Suprapubic skin (tissue), 4 donors: ENCODE measurements around the gene ARL4D. TPM values are rescaled to one million over a fixed set of nuclear protein-coding genes. Genes with fewer than 3 reads are reported as not detected.
"Not testable (repeated sequence)": the region's sequence is repeated elsewhere in the genome, so short reads cannot be mapped to it uniquely, and the experiment has no call there.

Experiments used
- DNase-seq, 2 donors: peaks; one replicate each; pipeline ENCODE4 v3.0.0-alpha.2; 2019; ENCODE audit warnings: low spot score in 2 of 2
- H3K27ac ChIP-seq: fragments of 200-600 bp; sonication (generic); one replicate; pipeline ENCODE4 v1.5.1; 2019
- H3K27me3 ChIP-seq: fragments of 200-600 bp; sonication (generic); one replicate; pipeline ENCODE4 v1.5.1; 2019
- H3K36me3 ChIP-seq: fragments of 200-600 bp; sonication (generic); one replicate; pipeline ENCODE4 v1.5.1; 2019
- H3K4me1 ChIP-seq: fragments of 200-600 bp; sonication (generic); one replicate; pipeline ENCODE4 v1.5.1; 2019
- H3K4me3 ChIP-seq: fragments of 200-600 bp; sonication (generic); one replicate; pipeline ENCODE4 v1.5.1; 2019; ENCODE audit warnings: mild to moderate bottlenecking
- H3K9me3 ChIP-seq: fragments of 200-600 bp; sonication (generic); one replicate; pipeline ENCODE4 v1.5.1; 2019
- EP300 ChIP-seq: sonication (generic); formaldehyde crosslinking; IDR thresholded peaks from one replicate; pipeline ENCODE4 v1.6.1; 2017; ENCODE audit warnings: antibody characterized with exemption
- POLR2A ChIP-seq, 2 donors: fragments of 450-650 bp; IDR thresholded peaks; one replicate each; pipeline ENCODE4 v1.6.1; 2017; ENCODE audit warnings: antibody characterized with exemption in 2 of 2, mild to moderate bottlenecking in 2 of 2, moderate library complexity in 2 of 2
- POLR2AphosphoS5 ChIP-seq, 3 donors: sonication (generic); formaldehyde crosslinking; IDR thresholded peaks; one replicate each; pipeline ENCODE4 v1.6.1; 2017; ENCODE audit warnings: antibody characterized with exemption in 3 of 3
- WGBS: methylation state at CpG from one replicate; pipeline ENCODE4 v1.1.5; 2018; 5-methylcytosine and 5-hydroxymethylcytosine counted together
- total RNA-seq, 4 donors: library from RNA; depleted of rRNA; stranded (reverse); fragments of >200 nt; gene quantifications; one replicate each; pipeline ENCODE4 v1.1.0, GENCODE V29; 2016
- TF ChIP-seq, protein P1 (sequence below), 2 donors: fragments of 200-600 bp in 1 of 2; fragments of 450-650 bp in 1 of 2; sonication (generic) in 1 of 2; IDR thresholded peaks; one replicate each; pipeline ENCODE4 v1.5.1; 2016 to 2019; ENCODE audit warnings: antibody characterized with exemption in 2 of 2, mild to moderate bottlenecking in 1 of 2, moderate library complexity in 1 of 2

ARL4D gene
- total RNA-seq, 4 donors from 2014 or later, result 26.7 to 50.9 (median 32.2) TPM

DNA sequence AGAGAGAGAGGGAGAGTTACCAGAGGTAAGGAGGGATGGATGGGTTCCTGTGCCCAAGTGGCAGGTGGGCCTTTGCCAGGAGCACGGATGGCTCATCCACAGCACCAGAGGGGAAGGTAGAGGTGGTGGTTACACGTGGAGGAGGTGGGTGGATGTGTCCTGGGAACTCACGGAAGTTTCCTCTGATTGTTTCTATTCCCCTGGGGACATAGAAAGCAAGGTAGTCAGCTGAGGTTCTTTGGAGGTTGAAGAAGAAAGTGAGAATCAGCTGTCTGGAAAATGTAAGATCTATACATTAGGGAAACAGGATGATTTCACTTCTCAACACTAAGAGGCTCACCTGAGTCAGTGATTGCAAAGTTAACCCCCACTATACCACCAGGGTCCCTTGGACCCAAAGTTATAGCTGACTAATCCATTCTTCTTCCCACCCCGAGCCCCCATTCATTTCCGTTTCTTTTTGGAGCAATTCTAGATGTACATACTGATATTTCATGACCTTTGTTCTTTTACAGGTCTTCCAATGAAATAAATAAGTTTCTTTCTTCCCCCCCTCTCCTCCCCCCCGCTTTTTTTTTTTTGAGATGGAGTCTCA is 27.5 kb upstream of the ARL4D start:
- H3K27me3 ChIP-seq, result no peaks in the 10 kb centered on the region
- H3K27ac ChIP-seq, result no peak overlapping the region
- DNase-seq, result no peak
- WGBS, result 63% methylated on average over 6 of the region's 6 CpGs
- no peaks in the 10 kb centered on the region for H3K9me3 ChIP-seq
- H3K4me1 ChIP-seq, result peaks cover 23% of the 10 kb centered on the region
- TF ChIP-seq, protein P1, sequence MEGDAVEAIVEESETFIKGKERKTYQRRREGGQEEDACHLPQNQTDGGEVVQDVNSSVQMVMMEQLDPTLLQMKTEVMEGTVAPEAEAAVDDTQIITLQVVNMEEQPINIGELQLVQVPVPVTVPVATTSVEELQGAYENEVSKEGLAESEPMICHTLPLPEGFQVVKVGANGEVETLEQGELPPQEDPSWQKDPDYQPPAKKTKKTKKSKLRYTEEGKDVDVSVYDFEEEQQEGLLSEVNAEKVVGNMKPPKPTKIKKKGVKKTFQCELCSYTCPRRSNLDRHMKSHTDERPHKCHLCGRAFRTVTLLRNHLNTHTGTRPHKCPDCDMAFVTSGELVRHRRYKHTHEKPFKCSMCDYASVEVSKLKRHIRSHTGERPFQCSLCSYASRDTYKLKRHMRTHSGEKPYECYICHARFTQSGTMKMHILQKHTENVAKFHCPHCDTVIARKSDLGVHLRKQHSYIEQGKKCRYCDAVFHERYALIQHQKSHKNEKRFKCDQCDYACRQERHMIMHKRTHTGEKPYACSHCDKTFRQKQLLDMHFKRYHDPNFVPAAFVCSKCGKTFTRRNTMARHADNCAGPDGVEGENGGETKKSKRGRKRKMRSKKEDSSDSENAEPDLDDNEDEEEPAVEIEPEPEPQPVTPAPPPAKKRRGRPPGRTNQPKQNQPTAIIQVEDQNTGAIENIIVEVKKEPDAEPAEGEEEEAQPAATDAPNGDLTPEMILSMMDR (IDR thresholded peaks at IDR 0.05), result no peak
- TF ChIP-seq POLR2AphosphoS5 (IDR thresholded peaks at IDR 0.05), result no peak
- TF ChIP-seq POLR2A (IDR thresholded peaks at IDR 0.05), result no peak
- TF ChIP-seq EP300, result no peak
- H3K4me3 ChIP-seq, result no peak overlapping the region
- no peaks in the 10 kb centered on the region for H3K36me3 ChIP-seq

DNA sequence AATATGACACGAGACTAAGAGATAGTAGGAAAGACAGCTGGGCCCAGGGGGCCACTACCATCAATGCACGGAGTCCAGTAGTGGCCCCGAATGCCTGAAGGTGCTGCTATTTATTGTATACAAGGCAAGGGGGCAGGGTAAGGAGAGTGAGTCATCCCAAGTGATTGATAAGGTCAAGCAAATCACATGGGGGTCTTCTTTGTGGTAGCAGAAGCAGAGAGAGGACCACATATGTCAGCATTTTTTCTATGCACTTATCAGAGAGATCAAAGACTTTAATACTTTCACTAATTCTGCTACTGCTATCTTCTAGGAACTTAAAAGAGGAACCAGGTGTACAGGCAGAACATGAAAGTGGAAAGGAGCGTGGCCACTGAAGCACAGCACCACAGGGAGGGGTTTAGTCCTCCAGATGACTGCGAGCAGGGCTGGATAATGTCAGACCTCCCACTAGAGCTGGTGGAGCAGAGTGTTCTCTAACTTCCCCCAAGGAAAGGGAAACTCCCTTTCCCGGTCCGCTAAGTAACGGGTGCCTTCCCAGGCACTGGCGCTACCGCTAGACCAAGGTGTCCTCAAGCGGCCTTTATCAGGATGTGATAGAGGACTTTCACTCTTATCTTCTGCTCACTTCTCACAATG is 26.4 kb upstream of the ARL4D start:
- TF ChIP-seq POLR2AphosphoS5 (IDR thresholded peaks at IDR 0.05) (no peak), POLR2A (IDR thresholded peaks at IDR 0.05) (no peak), EP300 (no peak)
- TF ChIP-seq, protein P1 (IDR thresholded peaks at IDR 0.05), result no peak
- 67% methylated on average over 11 of the region's 11 CpGs for WGBS
- DNase-seq, result peak in 1 of 2 donors; percentile 52

DNA sequence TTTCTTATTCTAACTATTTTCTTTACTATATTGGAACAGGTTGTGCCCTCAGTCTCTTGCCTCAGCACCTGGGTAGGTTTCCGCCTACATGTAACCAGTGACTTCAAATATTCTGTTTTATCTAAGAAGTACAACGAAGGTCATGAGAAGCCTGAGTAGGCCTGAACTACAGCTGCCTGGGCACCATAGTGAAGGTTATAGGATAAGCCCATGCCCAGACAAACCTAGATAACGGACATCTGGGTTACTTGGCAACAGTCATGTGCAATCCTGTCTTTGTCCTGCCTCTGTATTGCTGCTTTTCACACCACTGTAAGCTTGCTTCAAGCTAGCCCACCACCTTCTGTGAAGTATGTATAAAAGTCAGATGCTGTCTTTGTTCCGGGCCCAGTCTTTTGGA is 25.4 kb upstream of the ARL4D start:
- peak in 1 of 2 donors; percentile 24 for DNase-seq
- no peak overlapping the region for H3K4me3 ChIP-seq
- no peaks in the 10 kb centered on the region for H3K9me3 ChIP-seq
- 93% methylated on average over 4 of the region's 4 CpGs for WGBS
- TF ChIP-seq, protein P1 (IDR thresholded peaks at IDR 0.05), result no peak
- TF ChIP-seq POLR2AphosphoS5 (IDR thresholded peaks at IDR 0.05) (no peak), POLR2A (IDR thresholded peaks at IDR 0.05) (no peak), EP300 (no peak)
- no peaks in the 10 kb centered on the region for H3K27me3 ChIP-seq
- no peak overlapping the region for H3K27ac ChIP-seq
- H3K36me3 ChIP-seq, result no peaks in the 10 kb centered on the region
- H3K4me1 ChIP-seq, result peaks cover 16% of the 10 kb centered on the region

More for the DNA sequence above, 26.4 kb upstream of the ARL4D start:
- Histone ChIP-seq H3K4me1 (peaks cover 21% of the 10 kb centered on the region), H3K27me3 (no peaks in the 10 kb centered on the region), H3K4me3 (no peak overlapping the region), H3K27ac (no peak overlapping the region), H3K36me3 (no peaks in the 10 kb centered on the region), H3K9me3 (no peaks in the 10 kb centered on the region)

DNA sequence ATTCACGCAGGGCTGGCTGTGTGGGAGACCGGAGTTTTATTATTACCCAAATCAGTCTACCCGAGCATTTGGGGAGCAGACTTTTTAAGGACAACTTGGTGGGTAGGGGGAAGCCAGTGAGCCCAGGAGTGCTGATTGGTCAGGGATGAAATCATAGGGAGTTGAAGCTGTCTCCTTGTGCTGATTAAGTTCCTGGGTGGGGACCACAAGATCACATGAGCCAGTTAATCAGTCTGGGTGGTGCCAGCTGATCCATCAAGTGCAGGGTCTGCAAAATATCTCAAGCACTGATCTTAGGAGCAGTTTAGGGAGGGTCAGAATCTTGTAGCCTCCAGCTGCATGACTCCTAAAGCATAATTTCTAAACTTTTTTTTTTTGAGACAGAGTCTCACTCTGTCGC is 22.9 kb upstream of the ARL4D start:
- not testable (repeated sequence) for H3K4me1 ChIP-seq, H3K27ac ChIP-seq, H3K4me3 ChIP-seq, H3K27me3 ChIP-seq, H3K9me3 ChIP-seq, H3K36me3 ChIP-seq
- DNase-seq, result peak in 1 of 2 donors; percentile 18
- whole genome bisulfite sequencing, result 94% methylated on average over 4 of the region's 4 CpGs

DNA sequence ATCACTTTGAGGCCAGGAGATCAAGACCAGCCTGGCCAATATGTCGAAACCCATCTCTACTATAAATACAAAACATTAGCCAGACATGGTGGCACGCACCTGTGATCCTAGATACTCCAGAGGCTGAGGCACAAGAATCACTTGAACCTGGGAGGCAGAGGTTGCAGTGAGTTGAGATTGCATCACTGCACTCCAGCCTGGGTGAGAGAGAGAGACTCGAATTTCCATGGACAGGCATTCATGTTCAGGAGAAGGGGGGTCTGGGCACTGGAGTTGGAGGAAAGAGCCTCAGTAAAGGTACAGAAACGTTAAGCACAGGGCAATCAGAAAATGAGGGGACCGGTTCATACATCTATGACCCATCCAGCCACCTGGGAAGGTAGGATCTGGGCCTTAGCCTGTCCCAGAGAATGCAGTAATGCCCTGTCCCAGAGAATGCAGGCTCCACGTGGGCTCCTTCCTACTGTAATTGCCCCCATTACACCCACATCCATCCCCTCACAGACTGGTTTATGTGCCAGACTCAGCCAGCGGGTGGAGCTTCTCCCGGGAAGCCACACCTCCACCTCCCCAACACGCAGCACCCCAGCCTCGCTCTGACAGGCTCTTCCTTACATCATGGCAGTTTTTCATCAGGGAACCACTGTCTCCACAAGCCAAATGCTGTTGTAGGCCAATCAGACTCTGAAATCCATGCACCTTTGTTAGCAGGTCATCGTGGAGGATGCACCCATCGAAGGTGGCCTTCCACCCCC is 21.6 kb upstream of the ARL4D start:
- no peaks in the 10 kb centered on the region for H3K27me3 ChIP-seq
- no peaks in the 10 kb centered on the region for H3K9me3 ChIP-seq
- TF ChIP-seq EP300 (no peak), POLR2A (IDR thresholded peaks at IDR 0.05) (no peak), POLR2AphosphoS5 (IDR thresholded peaks at IDR 0.05) (no peak)
- TF ChIP-seq, protein P1 (IDR thresholded peaks at IDR 0.05), result no peak
- peak in 1 of 2 donors; percentile 48 for DNase-seq
- peaks cover 4% of the 10 kb centered on the region for H3K4me1 ChIP-seq
- no peaks in the 10 kb centered on the region for H3K36me3 ChIP-seq
- 80% methylated on average over 12 of the region's 12 CpGs for WGBS
- no peak overlapping the region for H3K4me3 ChIP-seq
- H3K27ac ChIP-seq, result no peak overlapping the region
